ENCODE data around the gene SOX2. TPM values are rescaled to one million over a fixed set of nuclear protein-coding genes. Genes with fewer than 3 reads are reported as not detected.

Gene SOX2
- total RNA-seq, 1 experiment from 2014 or later = 307 TPM

- Histone ChIP-seq H3K27ac (ENCODE audit: insufficient read length, low read depth, low read length) (no peak overlapping the region), H3K4ac (ENCODE audit: low read depth, low read length) (no peak overlapping the region), H2BK20ac (ENCODE audit: low read depth, low read length, poor library complexity, severe bottlenecking) (no peak overlapping the region), H2AFZ (ENCODE audit: low read length) (no peak overlapping the region), H3K27me3 (ENCODE audit: insufficient read depth, low read length) (peaks cover 17% of the 10 kb centered on the region; the same call in 1 of the 2 replicates), H3K18ac (ENCODE audit: insufficient read length, low read depth, low read length) (no peak overlapping the region), H3K79me2 (ENCODE audit: insufficient read depth, low read length) (no peaks in the 10 kb centered on the region), H3K23ac (ENCODE audit: insufficient read length, low read depth, low read length) (no peak overlapping the region), H2BK12ac (ENCODE audit: insufficient read length, low read depth, low read length) (no peak overlapping the region), H4K20me1 (ENCODE audit: control insufficient read depth, insufficient read depth, insufficient read length) (no peaks in the 10 kb centered on the region), H2BK15ac (ENCODE audit: low read depth, low read length) (no peak overlapping the region), H3K4me2 (ENCODE audit: insufficient read depth, insufficient read length, low read length) (peak overlapping the region; percentile 57), H3K9ac (ENCODE audit: extremely low read depth, insufficient read length, low read length) (no peak overlapping the region), H2BK120ac (ENCODE audit: low read depth, low read length, poor library complexity, severe bottlenecking) (no peak overlapping the region), H4K5ac (ENCODE audit: insufficient read length, low read depth, low read length) (no peak overlapping the region), H2BK5ac (ENCODE audit: insufficient read length, low read length) (no peak overlapping the region), H3K23me2 (ENCODE audit: insufficient read length, low read depth, low read length, poor library complexity, severe bottlenecking) (peaks cover 43% of the 10 kb centered on the region), H3K56ac (ENCODE audit: insufficient read length, low read depth, low read length) (no peak overlapping the region), H3T11ph (ENCODE audit: low read length) (no peak overlapping the region), H3K14ac (ENCODE audit: insufficient read depth, low read length) (no peak overlapping the region), H4K91ac (ENCODE audit: insufficient read length, low read depth, low read length) (no peak overlapping the region), H4K8ac (replicated peaks; ENCODE audit: insufficient read length, low read depth, low read length) (no peak overlapping the region), H3K9me3 (ENCODE audit: control insufficient read depth, low read depth, low read length) (no peaks in the 10 kb centered on the region), H2AK5ac (ENCODE audit: insufficient read length, low read length) (no peak overlapping the region), H3K4me1 (ENCODE audit: insufficient read depth, low read length) (peaks cover 6% of the 10 kb centered on the region; the same call in 1 of the 2 replicates), H3K79me1 (ENCODE audit: insufficient read depth, low read depth, low read length, poor library complexity, severe bottlenecking) (no peaks in the 10 kb centered on the region)
- peak overlapping the region; percentile 1 to 58; a peak in 2 of 5 replicates for H3K4me3 Mint-ChIP-seq
- peak; percentile 68 for DNase-seq
- no peaks in the 10 kb centered on the region; a peak in 1 of 5 replicates for H3K9me3 Mint-ChIP-seq
- H3K36me3 Mint-ChIP-seq (ENCODE audit: insufficient read depth in 1 of 3, low read depth in 3 of 3) = peaks cover 0 to 2% (median 0%) of the 10 kb centered on the region in 3 experiments; a peak in 1 of 7 replicates
- peaks cover 65 to 76% of the 10 kb centered on the region in 2 experiments for H3K4me1 Mint-ChIP-seq
- WGBS (ENCODE audit: extremely low coverage, insufficient read length, low lambda C conversion rate) = no CpG with 5 or more reads among the region's 14 CpGs
- TF ChIP-seq, protein P1, sequence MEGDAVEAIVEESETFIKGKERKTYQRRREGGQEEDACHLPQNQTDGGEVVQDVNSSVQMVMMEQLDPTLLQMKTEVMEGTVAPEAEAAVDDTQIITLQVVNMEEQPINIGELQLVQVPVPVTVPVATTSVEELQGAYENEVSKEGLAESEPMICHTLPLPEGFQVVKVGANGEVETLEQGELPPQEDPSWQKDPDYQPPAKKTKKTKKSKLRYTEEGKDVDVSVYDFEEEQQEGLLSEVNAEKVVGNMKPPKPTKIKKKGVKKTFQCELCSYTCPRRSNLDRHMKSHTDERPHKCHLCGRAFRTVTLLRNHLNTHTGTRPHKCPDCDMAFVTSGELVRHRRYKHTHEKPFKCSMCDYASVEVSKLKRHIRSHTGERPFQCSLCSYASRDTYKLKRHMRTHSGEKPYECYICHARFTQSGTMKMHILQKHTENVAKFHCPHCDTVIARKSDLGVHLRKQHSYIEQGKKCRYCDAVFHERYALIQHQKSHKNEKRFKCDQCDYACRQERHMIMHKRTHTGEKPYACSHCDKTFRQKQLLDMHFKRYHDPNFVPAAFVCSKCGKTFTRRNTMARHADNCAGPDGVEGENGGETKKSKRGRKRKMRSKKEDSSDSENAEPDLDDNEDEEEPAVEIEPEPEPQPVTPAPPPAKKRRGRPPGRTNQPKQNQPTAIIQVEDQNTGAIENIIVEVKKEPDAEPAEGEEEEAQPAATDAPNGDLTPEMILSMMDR (conservative IDR thresholded peaks at IDR 0.05) = no peak
- H3K27ac Mint-ChIP-seq = peak overlapping the region; percentile 31 to 90 (median 73); a peak in 6 of 7 replicates
- no peaks in the 10 kb centered on the region; the same call in 1 of the 2 replicates for H3K27me3 Mint-ChIP-seq (ENCODE audit: low read depth)
Observed at GRCh38 chr3:181699171-181699903, 12.4 kb upstream of the SOX2 start.

Data from H9 (cell line).